Measurements from ENCODE around the gene RABAC1. TPM values are rescaled to one million over a fixed set of nuclear protein-coding genes. Genes with fewer than 3 reads are reported as not detected.
A peak's percentile ranks its signal among the peaks of the same experiment; 100 is the strongest.
"Not testable (repeated sequence)": the region's sequence is repeated elsewhere in the genome, so short reads cannot be mapped to it uniquely, and the experiment has no call there.

Gene RABAC1
- total and polyA plus RNA-seq, 7 donors, result 48.9 to 131 (median 65.3) TPM

DNA sequence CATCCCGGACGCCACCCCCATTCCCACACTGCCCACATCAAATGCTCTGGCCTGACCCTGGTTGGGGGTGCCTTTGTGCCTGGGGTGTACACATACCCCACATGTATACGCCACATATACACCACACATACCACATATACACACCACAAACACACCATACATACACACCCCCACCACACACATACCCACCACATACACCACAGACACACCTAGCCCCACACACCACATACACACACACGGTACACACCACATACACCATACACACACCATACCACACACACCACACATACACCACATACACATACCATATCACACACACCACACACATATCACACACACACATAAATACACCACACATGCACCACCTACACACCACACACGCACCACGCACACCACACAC lies 41.0 kb downstream of the RABAC1 start:
- TF ChIP-seq, protein P1, sequence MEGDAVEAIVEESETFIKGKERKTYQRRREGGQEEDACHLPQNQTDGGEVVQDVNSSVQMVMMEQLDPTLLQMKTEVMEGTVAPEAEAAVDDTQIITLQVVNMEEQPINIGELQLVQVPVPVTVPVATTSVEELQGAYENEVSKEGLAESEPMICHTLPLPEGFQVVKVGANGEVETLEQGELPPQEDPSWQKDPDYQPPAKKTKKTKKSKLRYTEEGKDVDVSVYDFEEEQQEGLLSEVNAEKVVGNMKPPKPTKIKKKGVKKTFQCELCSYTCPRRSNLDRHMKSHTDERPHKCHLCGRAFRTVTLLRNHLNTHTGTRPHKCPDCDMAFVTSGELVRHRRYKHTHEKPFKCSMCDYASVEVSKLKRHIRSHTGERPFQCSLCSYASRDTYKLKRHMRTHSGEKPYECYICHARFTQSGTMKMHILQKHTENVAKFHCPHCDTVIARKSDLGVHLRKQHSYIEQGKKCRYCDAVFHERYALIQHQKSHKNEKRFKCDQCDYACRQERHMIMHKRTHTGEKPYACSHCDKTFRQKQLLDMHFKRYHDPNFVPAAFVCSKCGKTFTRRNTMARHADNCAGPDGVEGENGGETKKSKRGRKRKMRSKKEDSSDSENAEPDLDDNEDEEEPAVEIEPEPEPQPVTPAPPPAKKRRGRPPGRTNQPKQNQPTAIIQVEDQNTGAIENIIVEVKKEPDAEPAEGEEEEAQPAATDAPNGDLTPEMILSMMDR (IDR thresholded peaks at IDR 0.05), result no peak
- ATAC-seq (no peak), DNase-seq (no peak)
- WGBS, 3 donors, result 78 to 88% (median 79%) methylated on average over 6 of the region's 6 CpGs
- Histone ChIP-seq H3K4me3 (no peak overlapping the region), H3K4me1 (no peaks in the 10 kb centered on the region), H3K9me3 (no peaks in the 10 kb centered on the region), H3K27me3 (ENCODE audit: insufficient read depth in 3 of 3, low read length in 2 of 3) (peaks cover 0 to 80% (median 36%) of the 10 kb centered on the region in 3 donors), H3K36me3 (ENCODE audit: insufficient read depth in 1 of 2, low read depth in 1 of 2) (no peaks in the 10 kb centered on the region), H3K27ac (no peak overlapping the region)
- intact Hi-C loops (cut with DNase I), result no loop called here

DNA sequence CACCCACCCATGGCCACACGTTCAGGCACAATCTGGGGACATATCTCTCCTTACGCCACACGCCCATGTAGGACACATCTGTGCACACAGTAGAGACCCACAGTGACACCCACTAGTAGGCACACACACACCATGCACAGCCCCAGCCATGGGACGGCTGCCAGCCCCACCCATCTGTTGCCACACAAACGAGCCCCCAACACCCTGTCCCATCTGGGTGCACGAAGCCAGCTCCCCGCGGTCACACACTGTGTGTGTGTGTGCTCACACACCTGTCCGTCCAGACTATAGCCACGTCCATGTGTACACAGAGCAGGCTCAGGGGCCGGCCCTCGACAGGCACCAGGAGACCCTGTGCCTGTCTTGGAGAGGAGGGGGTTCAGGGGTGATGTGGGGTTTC lies 41.4 kb downstream of the RABAC1 start:
- WGBS, 3 donors, result 40 to 48% (median 41%) methylated on average over 12 of the region's 12 CpGs
- peaks cover 0 to 78% (median 32%) of the 10 kb centered on the region in 3 donors for H3K27me3 ChIP-seq (ENCODE audit: insufficient read depth in 3 of 3, low read length in 2 of 3)
- no peak for ATAC-seq
- H3K4me3 ChIP-seq, result no peak overlapping the region
- intact Hi-C loops (cut with DNase I), result no loop called here
- H3K9me3 ChIP-seq, result no peaks in the 10 kb centered on the region
- TF ChIP-seq, protein P1 (IDR thresholded peaks at IDR 0.05), result no peak
- H3K36me3 ChIP-seq (ENCODE audit: insufficient read depth in 1 of 2, low read depth in 1 of 2), result no peaks in the 10 kb centered on the region
- H3K4me1 ChIP-seq, result no peaks in the 10 kb centered on the region
- no peak overlapping the region for H3K27ac ChIP-seq
- DNase-seq, result peak in 1 of 2 donors; percentile 46

DNA sequence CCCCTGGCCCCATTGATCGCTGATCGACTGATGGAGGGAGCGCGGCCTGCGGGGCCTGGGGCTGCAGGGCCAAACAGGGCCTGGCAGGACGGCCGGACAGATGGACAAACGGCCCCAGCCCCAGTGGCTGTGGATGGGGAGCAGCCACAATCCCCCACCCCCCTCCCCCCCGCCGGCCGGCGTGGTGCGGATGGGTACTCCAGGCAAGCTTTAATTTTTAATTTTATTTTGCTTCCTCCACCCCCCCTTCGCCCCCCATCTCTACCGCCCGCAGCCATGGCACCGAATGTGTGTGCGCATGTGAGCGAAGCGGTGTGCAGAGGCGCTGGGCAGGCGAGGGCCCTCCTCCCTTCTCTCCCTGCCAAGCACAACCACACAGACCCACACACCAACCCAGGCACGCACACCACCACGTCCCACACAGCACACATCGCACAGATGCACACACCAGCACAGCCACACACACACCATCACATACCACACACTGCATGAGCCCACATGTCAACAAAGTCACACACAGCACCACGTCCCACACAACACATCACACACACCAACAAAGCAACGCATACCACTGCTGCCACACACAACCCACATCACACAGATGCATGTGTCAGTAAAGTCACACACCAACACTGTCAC lies 43.2 kb downstream of the RABAC1 start:
- DNase-seq, result no peak
- Histone ChIP-seq H3K4me1 (no peaks in the 10 kb centered on the region), H3K27ac (no peak overlapping the region), H3K27me3 (ENCODE audit: insufficient read depth in 3 of 3, low read length in 2 of 3) (peaks cover 0 to 78% (median 33%) of the 10 kb centered on the region in 3 donors), H3K36me3 (ENCODE audit: insufficient read depth in 1 of 2, low read depth in 1 of 2) (no peaks in the 10 kb centered on the region), H3K4me3 (no peak overlapping the region), H3K9me3 (no peaks in the 10 kb centered on the region)
- ATAC-seq, result no peak
- 24 to 29% (median 24%) methylated on average over 17 to 27 of the region's 27 CpGs for WGBS, 3 donors
- TF ChIP-seq, protein P1 (IDR thresholded peaks at IDR 0.05), result no peak
- intact Hi-C loops (cut with DNase I), result no loop called here

DNA sequence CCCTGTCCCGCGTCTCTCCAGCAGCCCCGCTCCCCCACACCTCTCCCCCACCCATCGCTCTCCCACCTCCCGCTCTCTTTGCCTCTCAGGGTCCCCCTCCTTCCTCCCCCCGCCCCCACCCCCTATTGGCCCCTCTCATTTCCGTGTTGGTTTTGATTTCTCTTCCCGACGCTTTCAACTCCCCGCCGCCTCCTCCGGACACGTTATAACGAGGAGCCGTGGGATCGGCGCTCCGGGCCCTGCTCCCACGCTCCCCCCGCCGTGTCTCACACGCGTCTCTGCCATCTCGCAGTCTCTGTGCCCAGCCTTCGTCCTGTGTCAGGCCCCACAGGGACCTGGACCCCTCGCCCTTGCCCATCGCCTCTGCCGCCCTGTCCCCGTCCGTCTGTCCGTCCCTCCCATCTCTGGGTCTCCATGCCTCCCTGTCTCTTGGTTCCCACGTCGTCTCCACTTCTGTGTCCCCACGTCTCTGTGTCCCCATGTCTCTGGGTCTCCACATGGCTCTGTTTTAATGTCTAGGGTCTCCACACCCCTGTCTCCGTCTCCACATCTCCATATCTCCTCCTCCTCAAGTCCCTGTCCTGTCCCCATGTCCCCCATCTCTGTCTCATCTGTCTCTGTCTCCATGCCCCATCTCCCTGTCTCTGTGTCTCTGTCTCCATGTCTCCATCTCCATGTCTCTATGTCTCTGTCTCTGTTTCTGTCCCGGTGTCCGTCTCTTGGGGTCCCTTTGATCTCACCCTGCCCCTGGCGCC lies 43.9 kb downstream of the RABAC1 start:
- H3K27me3 ChIP-seq (ENCODE audit: insufficient read depth in 3 of 3, low read length in 2 of 3), result peaks cover 0 to 74% (median 33%) of the 10 kb centered on the region in 3 donors
- WGBS, 3 donors, result 2% methylated on average over 38 of the region's 38 CpGs
- no peak for DNase-seq

DNA sequence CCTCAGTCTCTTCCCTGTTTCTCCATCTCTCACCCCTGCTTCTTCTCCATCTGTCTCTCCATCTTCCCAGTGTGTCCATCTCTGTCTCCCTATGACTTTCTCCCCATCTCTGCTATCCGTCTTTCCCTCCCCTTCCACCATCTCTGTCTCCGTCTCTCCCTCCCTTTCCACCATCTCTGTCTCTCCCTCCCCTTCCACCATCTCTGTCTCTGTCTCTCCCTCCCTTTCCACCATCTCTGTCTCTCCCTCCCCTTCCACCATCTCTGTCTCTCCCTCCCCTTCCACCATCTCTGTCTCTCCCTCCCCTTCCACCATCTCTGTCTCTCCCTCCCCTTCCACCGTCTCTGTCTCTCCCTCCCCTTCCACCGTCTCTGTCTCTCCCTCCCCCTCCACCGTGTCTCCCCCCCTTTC lies 44.7 kb downstream of the RABAC1 start:
- H3K36me3 ChIP-seq (ENCODE audit: insufficient read depth in 1 of 2, low read depth in 1 of 2); intact Hi-C loops (cut with DNase I): not testable (repeated sequence)

More for the DNA sequence above, 43.9 kb downstream of the RABAC1 start:
- TF ChIP-seq, protein P1 (IDR thresholded peaks at IDR 0.05), result no peak
- Histone ChIP-seq H3K9me3 (no peaks in the 10 kb centered on the region), H3K4me1 (no peaks in the 10 kb centered on the region), H3K4me3 (no peak overlapping the region), H3K36me3 (ENCODE audit: insufficient read depth in 1 of 2, low read depth in 1 of 2) (no peaks in the 10 kb centered on the region), H3K27ac (no peak overlapping the region)
- intact Hi-C loops (cut with DNase I), result no loop called here
- no peak for ATAC-seq

More for the DNA sequence above, 44.7 kb downstream of the RABAC1 start:
- H3K9me3 ChIP-seq, ATAC-seq, H3K27ac ChIP-seq, H3K4me1 ChIP-seq, H3K4me3 ChIP-seq, DNase-seq: not testable (repeated sequence)
- 0 to 11% (median 2%) methylated on average over 2 to 5 of the region's 5 CpGs for WGBS, 3 donors
- H3K27me3 ChIP-seq (ENCODE audit: insufficient read depth in 3 of 3, low read length in 2 of 3), result peaks cover 0 to 67% (median 33%) of the 10 kb centered on the region in 3 donors

Measured in psoas muscle (tissue), 8 donors.